ENCODE measurements around the gene AGTR2.

- TF ChIP-seq CTCF (conservative IDR thresholded peaks at IDR 0.05; ENCODE audit: low read depth, low read length) (no peak), EZH2 (IDR thresholded peaks at IDR 0.05; ENCODE audit: low read length, unreplicated experiment) (no peak)
These were observed 10.8 kb downstream of the AGTR2 start for GRCh38 chrX:116181300-116181699.

Data from PC-3 (cell line).